Forelimb muscle (tissue), 1 donor: Measurements from ENCODE around the gene IRS2. TPM values are rescaled to one million over a fixed set of nuclear protein-coding genes. Genes with fewer than 3 reads are reported as not detected.

Experiments used
- DNase-seq: peaks from one replicate; pipeline ENCODE4 v3.0.0-alpha.2; 2013; ENCODE audit warnings: low read depth
- polyA plus RNA-seq: library from polyadenylated mRNA; unstranded; fragments of 120-200 nt; gene quantifications from one replicate; pipeline ENCODE4 v1.2.1, GENCODE V29; 2013; ENCODE audit not compliant: insufficient read length

The IRS2 gene
- polyA plus RNA-seq, 1 donor, result 3.8 TPM

- no peak for DNase-seq
Observed at GRCh38 chr13:109730812-109731335, 55.5 kb downstream of the IRS2 start.

GRCh38 chr13:109728791-109729731, 57.3 kb downstream of the IRS2 start:
- DNase-seq, result no peak

- no peak for DNase-seq
Observed at GRCh38 chr13:109728061-109728460, 58.3 kb downstream of the IRS2 start.

GRCh38 chr13:109727251-109727650, 59.1 kb downstream of the IRS2 start:
- DNase-seq, result no peak

- DNase-seq, result no peak
Observed at GRCh38 chr13:109725995-109726637, 60.3 kb downstream of the IRS2 start.

GRCh38 chr13:109725297-109725696, 61.1 kb downstream of the IRS2 start:
- no peak for DNase-seq

GRCh38 chr13:109724603-109725002, 61.8 kb downstream of the IRS2 start:
- DNase-seq, result no peak

- DNase-seq, result no peak
Observed at GRCh38 chr13:109723046-109723445, 63.3 kb downstream of the IRS2 start.

GRCh38 chr13:109722068-109722467, 64.3 kb downstream of the IRS2 start:
- DNase-seq, result no peak

GRCh38 chr13:109720758-109721184, 65.6 kb downstream of the IRS2 start:
- no peak for DNase-seq

- no peak for DNase-seq
Observed at GRCh38 chr13:109719962-109720646, 66.3 kb downstream of the IRS2 start.

- no peak for DNase-seq
Observed at GRCh38 chr13:109718726-109719125, 67.7 kb downstream of the IRS2 start.

GRCh38 chr13:109717686-109718085, 68.7 kb downstream of the IRS2 start:
- no peak for DNase-seq

- DNase-seq, result no peak
Observed at GRCh38 chr13:109715902-109716301, 70.5 kb downstream of the IRS2 start.

GRCh38 chr13:109713681-109714080, 72.7 kb downstream of the IRS2 start:
- DNase-seq, result no peak

- DNase-seq, result no peak
Observed at GRCh38 chr13:109712124-109712722, 74.2 kb downstream of the IRS2 start.

- no peak for DNase-seq
Observed at GRCh38 chr13:109707742-109708617, 78.4 kb downstream of the IRS2 start.

GRCh38 chr13:109707044-109707741, 79.2 kb downstream of the IRS2 start:
- no peak for DNase-seq

- no peak for DNase-seq
Observed at GRCh38 chr13:109706015-109706715, 80.2 kb downstream of the IRS2 start.
